Measurements from ENCODE around the gene CCDC197.

Gene CCDC197

DNA sequence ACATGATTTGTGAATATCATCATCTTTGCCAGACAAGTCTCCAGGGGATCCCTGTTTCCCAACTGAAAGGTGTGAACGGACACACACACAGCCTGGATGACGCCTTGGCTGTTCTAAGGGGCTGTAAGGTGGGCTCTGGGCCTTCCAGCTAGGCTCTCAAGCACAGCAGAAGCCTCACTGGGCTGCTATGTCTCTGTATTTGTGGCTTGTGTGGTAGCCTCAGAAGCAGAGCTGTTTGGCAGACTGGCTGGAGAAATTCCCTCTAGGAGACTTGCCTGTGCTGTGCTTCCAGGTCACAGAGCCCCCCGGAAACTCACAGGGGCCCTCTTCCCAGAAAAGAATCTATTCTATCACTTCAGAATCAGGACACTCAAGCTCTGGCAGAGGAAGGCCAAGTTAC is 50.5 kb downstream of the CCDC197 start:
- H3K9ac ChIP-seq (ENCODE audit: low read length): no peak overlapping the region

DNA sequence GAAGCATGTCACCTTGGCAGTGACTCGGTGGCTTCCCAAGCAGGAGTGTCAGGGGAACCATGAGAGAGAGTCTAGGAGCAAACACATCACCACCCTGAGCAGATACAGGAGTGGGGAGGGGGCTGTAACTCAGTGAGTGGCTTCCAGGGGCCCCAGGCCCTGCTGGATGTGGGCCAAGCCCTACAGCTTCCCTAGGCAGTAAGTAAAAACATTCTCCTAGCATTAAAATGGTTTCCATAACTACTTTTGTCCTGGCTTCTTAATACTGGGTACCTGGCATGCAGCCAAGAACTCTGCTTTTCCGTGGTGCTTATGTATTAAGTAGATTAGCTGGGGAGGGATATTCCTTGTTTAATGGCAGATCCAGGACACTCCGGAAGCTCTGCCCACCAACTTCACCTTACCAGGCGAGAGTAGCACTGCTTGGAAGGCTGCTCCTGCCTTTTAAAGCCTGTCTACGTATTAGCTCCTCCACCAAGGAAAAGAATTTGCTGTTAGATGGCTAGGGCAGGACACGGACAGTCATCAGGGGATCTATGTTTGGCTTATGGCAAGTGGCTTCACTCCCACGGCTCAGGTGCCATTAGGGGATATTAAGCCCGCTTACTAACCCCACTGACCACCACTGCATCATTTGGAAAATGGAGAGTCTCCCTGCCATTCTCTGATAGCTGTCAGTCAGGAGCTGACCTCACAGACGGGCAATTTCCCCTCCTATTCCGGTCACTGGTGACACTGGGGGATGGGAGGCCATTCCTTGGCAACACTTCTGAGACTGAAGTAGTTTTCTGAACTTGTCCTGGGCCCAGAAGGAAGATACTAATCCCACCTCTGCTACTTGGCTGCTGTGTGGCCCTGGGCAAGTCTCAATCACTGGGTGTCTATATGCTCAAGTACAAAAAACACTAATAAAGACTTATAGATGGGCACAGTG is 51.9 kb downstream of the CCDC197 start:
- Histone ChIP-seq H3K36me3 (replicated peaks; ENCODE audit: insufficient read depth, low read length) (no peaks in the 10 kb centered on the region), H3K27ac (ENCODE audit: low read length) (no peak overlapping the region)

More for the DNA sequence above, 50.5 kb downstream of the CCDC197 start:
- Histone ChIP-seq H3K9me2 (replicated peaks; ENCODE audit: insufficient read depth, low read length) (no peaks in the 10 kb centered on the region), H3K36me3 (replicated peaks; ENCODE audit: insufficient read depth, low read length) (no peaks in the 10 kb centered on the region), H3K79me2 (ENCODE audit: low read length) (no peaks in the 10 kb centered on the region), H3K4me2 (ENCODE audit: low read depth, low read length) (no peak overlapping the region), H3K27ac (ENCODE audit: low read length) (no peak overlapping the region), H3K9me3 (replicated peaks; ENCODE audit: insufficient read depth, low read length) (no peaks in the 10 kb centered on the region), H4K20me1 (ENCODE audit: insufficient read depth, low read length) (no peaks in the 10 kb centered on the region), H3K27me3 (replicated peaks; ENCODE audit: insufficient read depth, low read length) (no peaks in the 10 kb centered on the region), H3K4me1 (ENCODE audit: low read length) (peaks cover 10% of the 10 kb centered on the region), H2AFZ (ENCODE audit: low read length) (no peak overlapping the region), H3K4me3 (ENCODE audit: low read length) (no peak overlapping the region), H3F3A (ENCODE audit: insufficient read depth, low read length) (peaks cover 4% of the 10 kb centered on the region; the same call in 1 of the 2 replicates)
- TF ChIP-seq, protein P1, sequence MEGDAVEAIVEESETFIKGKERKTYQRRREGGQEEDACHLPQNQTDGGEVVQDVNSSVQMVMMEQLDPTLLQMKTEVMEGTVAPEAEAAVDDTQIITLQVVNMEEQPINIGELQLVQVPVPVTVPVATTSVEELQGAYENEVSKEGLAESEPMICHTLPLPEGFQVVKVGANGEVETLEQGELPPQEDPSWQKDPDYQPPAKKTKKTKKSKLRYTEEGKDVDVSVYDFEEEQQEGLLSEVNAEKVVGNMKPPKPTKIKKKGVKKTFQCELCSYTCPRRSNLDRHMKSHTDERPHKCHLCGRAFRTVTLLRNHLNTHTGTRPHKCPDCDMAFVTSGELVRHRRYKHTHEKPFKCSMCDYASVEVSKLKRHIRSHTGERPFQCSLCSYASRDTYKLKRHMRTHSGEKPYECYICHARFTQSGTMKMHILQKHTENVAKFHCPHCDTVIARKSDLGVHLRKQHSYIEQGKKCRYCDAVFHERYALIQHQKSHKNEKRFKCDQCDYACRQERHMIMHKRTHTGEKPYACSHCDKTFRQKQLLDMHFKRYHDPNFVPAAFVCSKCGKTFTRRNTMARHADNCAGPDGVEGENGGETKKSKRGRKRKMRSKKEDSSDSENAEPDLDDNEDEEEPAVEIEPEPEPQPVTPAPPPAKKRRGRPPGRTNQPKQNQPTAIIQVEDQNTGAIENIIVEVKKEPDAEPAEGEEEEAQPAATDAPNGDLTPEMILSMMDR (IDR thresholded peaks at IDR 0.05; ENCODE audit: low read length): no peak
- TF ChIP-seq EZH2phosphoT487 (IDR thresholded peaks at IDR 0.05; ENCODE audit: low read length) (no peak), EZH2 (optimal IDR thresholded peaks at IDR 0.05; ENCODE audit: low read depth, low read length) (no peak)
- DNase-seq: no peak

DNA sequence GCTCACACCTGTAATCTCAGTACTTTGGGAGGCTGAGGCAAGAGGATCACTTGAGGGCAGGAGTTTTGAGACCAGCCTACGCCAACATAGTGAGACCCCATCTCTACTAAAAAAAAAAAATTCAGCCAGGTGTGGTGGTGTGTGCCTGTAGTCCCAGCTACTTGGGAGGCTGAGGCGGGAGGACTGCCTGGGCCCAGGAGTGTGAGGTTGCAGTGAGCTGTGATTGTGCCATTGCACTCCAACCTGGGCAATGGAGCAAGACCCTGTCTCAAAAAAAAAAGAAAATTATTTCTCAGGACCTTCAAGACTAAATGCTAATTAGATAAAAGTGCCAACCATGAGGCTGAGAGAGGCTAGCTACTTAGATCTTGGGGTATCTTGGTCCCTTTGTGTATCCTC is 52.5 kb downstream of the CCDC197 start:
- H2AFZ ChIP-seq (ENCODE audit: low read length): no peak overlapping the region
- H3K27me3 ChIP-seq (replicated peaks; ENCODE audit: insufficient read depth, low read length): no peaks in the 10 kb centered on the region
- H4K20me1 ChIP-seq (ENCODE audit: insufficient read depth, low read length): no peaks in the 10 kb centered on the region
- DNase-seq: no peak
- H3K27ac ChIP-seq (ENCODE audit: low read length): no peak overlapping the region
- peaks cover 4% of the 10 kb centered on the region; the same call in 1 of the 2 replicates for H3F3A ChIP-seq (ENCODE audit: insufficient read depth, low read length)
- no peak overlapping the region for H3K9ac ChIP-seq (ENCODE audit: low read length)
- no peaks in the 10 kb centered on the region for H3K36me3 ChIP-seq (replicated peaks; ENCODE audit: insufficient read depth, low read length)
- no peak overlapping the region for H3K4me3 ChIP-seq (ENCODE audit: low read length)
- H3K4me1 ChIP-seq (ENCODE audit: low read length): peaks cover 15% of the 10 kb centered on the region
- no peaks in the 10 kb centered on the region for H3K79me2 ChIP-seq (ENCODE audit: low read length)
- H3K9me2 ChIP-seq (replicated peaks; ENCODE audit: insufficient read depth, low read length): no peaks in the 10 kb centered on the region
- H3K9me3 ChIP-seq (replicated peaks; ENCODE audit: insufficient read depth, low read length): no peaks in the 10 kb centered on the region
- TF ChIP-seq EZH2 (optimal IDR thresholded peaks at IDR 0.05; ENCODE audit: low read depth, low read length) (no peak), EZH2phosphoT487 (IDR thresholded peaks at IDR 0.05; ENCODE audit: low read length) (no peak)
- TF ChIP-seq, protein P1 (IDR thresholded peaks at IDR 0.05; ENCODE audit: low read length): no peak
- H3K4me2 ChIP-seq (ENCODE audit: low read depth, low read length): no peak overlapping the region

More for the DNA sequence above, 51.9 kb downstream of the CCDC197 start:
- H3K27me3 ChIP-seq (replicated peaks; ENCODE audit: insufficient read depth, low read length): no peaks in the 10 kb centered on the region
- H3K4me1 ChIP-seq (ENCODE audit: low read length): peaks cover 15% of the 10 kb centered on the region
- no peak for DNase-seq
- no peaks in the 10 kb centered on the region for H3K9me3 ChIP-seq (replicated peaks; ENCODE audit: insufficient read depth, low read length)
- TF ChIP-seq, protein P1 (IDR thresholded peaks at IDR 0.05; ENCODE audit: low read length): no peak
- no peak for TF ChIP-seq EZH2 (optimal IDR thresholded peaks at IDR 0.05; ENCODE audit: low read depth, low read length)
- TF ChIP-seq EZH2phosphoT487 (IDR thresholded peaks at IDR 0.05; ENCODE audit: low read length): no peak
- H3F3A ChIP-seq (ENCODE audit: insufficient read depth, low read length): peaks cover 4% of the 10 kb centered on the region; the same call in 1 of the 2 replicates
- no peak overlapping the region for H3K4me2 ChIP-seq (ENCODE audit: low read depth, low read length)
- H2AFZ ChIP-seq (ENCODE audit: low read length): no peak overlapping the region
- no peaks in the 10 kb centered on the region for H3K79me2 ChIP-seq (ENCODE audit: low read length)
- no peak overlapping the region for H3K9ac ChIP-seq (ENCODE audit: low read length)
- H3K4me3 ChIP-seq (ENCODE audit: low read length): no peak overlapping the region
- H3K9me2 ChIP-seq (replicated peaks; ENCODE audit: insufficient read depth, low read length): no peaks in the 10 kb centered on the region
- no peaks in the 10 kb centered on the region for H4K20me1 ChIP-seq (ENCODE audit: insufficient read depth, low read length)
